A673 (cell line): ENCODE results near the gene SKAP1. TPM values are rescaled to one million over a fixed set of nuclear protein-coding genes. Genes with fewer than 3 reads are reported as not detected.

ENCODE experiments used
- BruUV-seq: library from RNA; stranded (reverse); fragments of 400-500 nt; replicated peaks from 2 replicates; lab custom pipeline; 2021; lab: Mats Ljungman, UMichigan
- CTCF ChIA-PET: fragments of 300-600 bp; sonication (Branson Sonifier 250); formaldehyde crosslinking; loops from one replicate; lab custom pipeline; 2022; ENCODE audit warnings: antibody characterized with exemption; lab: Charles Lee
- POLR2A ChIA-PET: fragments of 300-600 bp; sonication (Branson Sonifier 250); formaldehyde crosslinking; loops from one replicate; lab custom pipeline; 2022; ENCODE audit warnings: antibody characterized with exemption; ENCODE audit not compliant: low non-redundant PET; lab: Charles Lee
- DNase-seq: peaks from one replicate; pipeline ENCODE4 v3.0.0-alpha.2; 2015; ENCODE audit warnings: low spot score
- H3K27ac ChIP-seq: fragments of 200-600 bp; sonication (generic); 2 replicates; pipeline ENCODE4 v1.5.1; 2016; ENCODE audit warnings: mixed run types, low read depth, mild to moderate bottlenecking, mixed read lengths, antibody characterized with exemption, low read length; ENCODE audit not compliant: poor library complexity, severe bottlenecking
- H3K27me3 ChIP-seq: fragments of 200-600 bp; sonication (generic); replicated peaks from 2 replicates; pipeline ENCODE4 v1.6.1; 2017; ENCODE audit warnings: mixed run types, low read depth, mild to moderate bottlenecking, mixed read lengths, antibody characterized with exemption, low read length; ENCODE audit not compliant: insufficient read depth, poor library complexity
- H3K36me3 ChIP-seq: fragments of 200-600 bp; sonication (generic); 2 replicates; pipeline ENCODE4 v1.6.1; 2016; ENCODE audit warnings: mixed run types, mild to moderate bottlenecking, mixed read lengths, antibody characterized with exemption, low read length; ENCODE audit not compliant: insufficient read depth, poor library complexity, severe bottlenecking
- H3K4me1 ChIP-seq: fragments of 200-600 bp; sonication (generic); 2 replicates; pipeline ENCODE4 v1.6.1; 2017; ENCODE audit warnings: mixed run types, mild to moderate bottlenecking, mixed read lengths, antibody characterized with exemption, low read length; ENCODE audit not compliant: insufficient read depth, poor library complexity, severe bottlenecking
- H3K4me3 ChIP-seq: fragments of 200-600 bp; sonication (generic); 2 replicates; pipeline ENCODE4 v1.5.1; 2016; ENCODE audit warnings: low read depth, mixed run types, mild to moderate bottlenecking, mixed read lengths, low read length; ENCODE audit not compliant: poor library complexity, severe bottlenecking
- H3K9me3 ChIP-seq: fragments of 200-600 bp; sonication (generic); 2 replicates; pipeline ENCODE4 v1.6.1; 2016; ENCODE audit warnings: mixed run types, low read depth, mild to moderate bottlenecking, mixed read lengths, antibody characterized with exemption, low read length; ENCODE audit not compliant: poor library complexity, severe bottlenecking
- EZH2 ChIP-seq: fragments of 200-600 bp; sonication (generic); IDR thresholded peaks from 2 replicates; pipeline ENCODE4 v1.6.1; 2017; ENCODE audit warnings: borderline replicate concordance, low read depth, mild to moderate bottlenecking, mixed read lengths, antibody characterized with exemption, low read length; ENCODE audit not compliant: poor library complexity, severe bottlenecking
- intact Hi-C: fragments of 100-400 bp; cut with micrococcal nuclease; formaldehyde crosslinking; loops from one replicate; pipeline ENCODE4 v1.10.0; 2022; ENCODE audit not compliant: unreplicated experiment
- total RNA-seq: library from RNA; stranded (reverse); gene quantifications from 2 replicates; pipeline ENCODE4 v1.2.3, GENCODE V29; 2021
- TF ChIP-seq, protein P1 (sequence below): fragments of 300-800, 200-600 bp; sonication (generic); conservative IDR thresholded peaks from 2 replicates; pipeline ENCODE4 v1.5.1; 2017; ENCODE audit warnings: low read depth, mild to moderate bottlenecking, antibody characterized with exemption, low read length, moderate library complexity, mixed read lengths

Gene SKAP1
- total RNA-seq, 1 experiment from 2014 or later = not detected

DNA sequence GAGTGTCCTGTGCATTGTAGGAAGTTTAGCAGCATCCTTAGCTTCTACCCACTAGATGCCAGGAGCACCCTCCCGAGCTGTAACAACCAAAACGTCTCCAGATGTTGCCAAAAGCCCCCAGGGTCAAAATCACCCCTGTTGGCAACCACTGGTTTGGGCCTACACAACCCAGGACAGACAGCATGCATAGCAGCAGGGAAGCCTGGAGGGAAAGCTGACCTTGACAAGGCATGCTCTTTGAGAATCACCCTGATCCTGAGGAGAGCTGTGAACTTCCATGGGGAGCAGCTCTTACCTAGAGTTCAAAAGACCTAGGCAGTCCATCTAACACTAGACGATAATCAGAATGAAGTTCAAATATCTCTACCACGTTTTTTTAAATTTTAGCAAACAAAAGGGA is 9.2 kb downstream of the SKAP1 start:
- Histone ChIP-seq H3K9me3 (no peaks in the 10 kb centered on the region), H3K4me3 (no peak overlapping the region), H3K27ac (no peak overlapping the region), H3K36me3 (no peaks in the 10 kb centered on the region), H3K4me1 (no peaks in the 10 kb centered on the region), H3K27me3 (no peaks in the 10 kb centered on the region)
- POLR2A ChIA-PET = no interaction called here
- intact Hi-C loops = no loop called here
- TF ChIP-seq EZH2 = no peak
- TF ChIP-seq, protein P1, sequence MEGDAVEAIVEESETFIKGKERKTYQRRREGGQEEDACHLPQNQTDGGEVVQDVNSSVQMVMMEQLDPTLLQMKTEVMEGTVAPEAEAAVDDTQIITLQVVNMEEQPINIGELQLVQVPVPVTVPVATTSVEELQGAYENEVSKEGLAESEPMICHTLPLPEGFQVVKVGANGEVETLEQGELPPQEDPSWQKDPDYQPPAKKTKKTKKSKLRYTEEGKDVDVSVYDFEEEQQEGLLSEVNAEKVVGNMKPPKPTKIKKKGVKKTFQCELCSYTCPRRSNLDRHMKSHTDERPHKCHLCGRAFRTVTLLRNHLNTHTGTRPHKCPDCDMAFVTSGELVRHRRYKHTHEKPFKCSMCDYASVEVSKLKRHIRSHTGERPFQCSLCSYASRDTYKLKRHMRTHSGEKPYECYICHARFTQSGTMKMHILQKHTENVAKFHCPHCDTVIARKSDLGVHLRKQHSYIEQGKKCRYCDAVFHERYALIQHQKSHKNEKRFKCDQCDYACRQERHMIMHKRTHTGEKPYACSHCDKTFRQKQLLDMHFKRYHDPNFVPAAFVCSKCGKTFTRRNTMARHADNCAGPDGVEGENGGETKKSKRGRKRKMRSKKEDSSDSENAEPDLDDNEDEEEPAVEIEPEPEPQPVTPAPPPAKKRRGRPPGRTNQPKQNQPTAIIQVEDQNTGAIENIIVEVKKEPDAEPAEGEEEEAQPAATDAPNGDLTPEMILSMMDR = no peak
- no TSS peak for BruUV-seq
- CTCF ChIA-PET = no interaction called here
- DNase-seq = no peak

DNA sequence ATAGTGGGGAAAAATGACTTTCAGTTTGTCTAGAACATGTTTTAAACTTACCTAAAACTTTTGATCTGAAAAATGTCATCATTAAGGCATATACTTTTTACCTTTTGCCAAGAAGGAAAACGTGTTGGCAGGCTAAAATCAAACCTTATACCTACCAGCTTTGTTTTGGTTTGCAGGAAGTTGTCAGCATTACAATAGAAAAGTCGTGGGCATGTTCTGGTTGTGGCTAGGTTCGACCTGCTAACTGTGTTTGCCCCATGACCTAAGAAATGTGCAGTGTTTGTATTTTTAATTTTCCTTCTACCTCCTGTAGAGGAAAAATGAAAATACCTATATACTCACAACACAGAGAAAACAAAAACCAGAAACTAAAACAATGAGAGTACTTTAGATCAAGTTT is 13.0 kb downstream of the SKAP1 start:
- H3K9me3 ChIP-seq = no peaks in the 10 kb centered on the region
- intact Hi-C loops = no loop called here
- DNase-seq = no peak
- ChIA-PET POLR2A (no interaction called here), CTCF (interaction anchor here (0.7 kb wide), 1 partner anchor 65 kb away, joined by 5 read pairs; no protein-coding TSS in a partner anchor)
- H3K27ac ChIP-seq = no peak overlapping the region
- peaks cover 5% of the 10 kb centered on the region for H3K4me1 ChIP-seq
- no peak overlapping the region for H3K4me3 ChIP-seq
- no peaks in the 10 kb centered on the region for H3K27me3 ChIP-seq
- TF ChIP-seq, protein P1 = no peak
- TF ChIP-seq EZH2 = no peak
- BruUV-seq = no TSS peak
- H3K36me3 ChIP-seq = no peaks in the 10 kb centered on the region

DNA sequence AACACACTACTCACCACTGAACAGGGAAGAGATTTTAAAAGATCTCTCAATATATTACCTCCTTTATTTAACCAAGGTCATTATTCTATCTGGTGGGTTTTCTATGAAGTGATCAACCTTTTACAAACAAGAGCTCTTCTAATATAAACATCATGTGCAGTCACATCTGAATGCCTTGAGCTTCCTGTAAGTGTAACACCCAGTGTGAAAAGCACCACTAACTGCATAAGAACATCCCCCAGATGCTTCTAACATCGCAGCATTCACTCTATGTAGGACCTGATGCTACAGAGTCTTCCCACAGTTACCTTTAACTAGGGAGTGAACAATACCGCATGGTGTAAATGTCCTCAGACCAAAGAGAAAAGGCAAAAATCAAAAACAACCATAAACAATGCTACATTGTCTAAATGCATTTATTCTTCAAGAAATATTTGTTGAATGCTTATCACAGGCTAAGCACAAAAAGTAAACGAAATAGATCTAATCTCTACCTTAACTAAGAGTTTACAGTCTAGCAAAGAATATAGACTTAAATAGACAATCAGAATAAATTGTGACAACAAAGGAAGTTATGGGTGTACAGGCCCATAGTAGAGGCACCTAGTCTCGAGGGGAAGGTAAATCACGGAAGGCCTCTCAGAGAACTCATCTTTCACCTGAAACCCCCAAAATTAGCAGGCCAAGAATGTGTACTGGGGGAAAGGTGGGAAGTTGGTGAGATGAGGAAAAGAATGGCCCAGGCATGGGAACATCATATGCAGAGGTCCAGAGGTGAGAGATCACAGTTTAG is 16.2 kb downstream of the SKAP1 start:
- POLR2A ChIA-PET = no interaction called here
- DNase-seq = no peak
- Histone ChIP-seq H3K9me3 (no peaks in the 10 kb centered on the region), H3K27me3 (no peaks in the 10 kb centered on the region), H3K36me3 (no peaks in the 10 kb centered on the region), H3K4me3 (no peak overlapping the region), H3K4me1 (peaks cover 6% of the 10 kb centered on the region), H3K27ac (no peak overlapping the region)
- no peak for TF ChIP-seq EZH2
- intact Hi-C loops = no loop called here
- no TSS peak for BruUV-seq
- CTCF ChIA-PET = no interaction called here
